ENCODE measurements around the gene SLC10A6. TPM values are rescaled to one million over a fixed set of nuclear protein-coding genes. Genes with fewer than 3 reads are reported as not detected.

SLC10A6 gene
- polyA plus RNA-seq, 2 of the 4 experiments (the other 2 are of a cell fraction): not detected

DNA sequence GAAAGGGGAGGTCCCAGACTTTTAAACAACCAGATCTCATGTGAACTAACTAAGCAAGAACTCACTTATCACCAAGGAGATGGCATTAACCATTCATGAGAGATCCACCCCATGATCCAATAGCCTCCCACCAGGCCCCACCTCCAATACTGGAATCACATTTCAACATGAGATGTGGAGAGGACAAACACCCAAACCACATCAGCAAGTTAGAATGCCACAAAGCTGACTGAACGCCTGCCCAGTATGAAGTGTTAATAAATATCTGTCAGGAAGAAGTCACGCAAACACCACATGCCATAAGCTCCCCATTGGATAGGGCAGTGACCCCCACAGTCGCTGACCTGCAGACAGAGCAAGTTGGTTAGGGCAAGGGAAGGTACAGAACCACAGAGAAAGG lies 14.3 kb downstream of the SLC10A6 start:
- no peak for FAIRE-seq
- no peak for ATAC-seq
- DNase-seq (ENCODE audit: low read depth in 1 of 2, low spot score in 1 of 2): no peak
- no peak overlapping the region for H3K27ac ChIP-seq
- TF ChIP-seq ESRRA (IDR thresholded peaks at IDR 0.05; ENCODE audit: borderline replicate concordance, low read length) (no peak), RNF2 (IDR thresholded peaks at IDR 0.05; ENCODE audit: borderline replicate concordance, low read depth) (no peak), PHF8 (IDR thresholded peaks at IDR 0.05; ENCODE audit: borderline replicate concordance, low read depth) (no peak), KDM5A (IDR thresholded peaks at IDR 0.05) (no peak), JUNB (IDR thresholded peaks at IDR 0.05) (no peak), MAFK (IDR thresholded peaks at IDR 0.05; ENCODE audit: partially characterized antibody) (no peak), SREBF2 (IDR thresholded peaks at IDR 0.05) (no peak), FOSL2 (IDR thresholded peaks at IDR 0.05) (no peak), FOSL2 (CRISPR knock-in tag; IDR thresholded peaks at IDR 0.05) (no peak), SMC3 (IDR thresholded peaks at IDR 0.05) (no peak), KDM1A (IDR thresholded peaks at IDR 0.05; ENCODE audit: low read depth) (no peak), EHMT2 (IDR thresholded peaks at IDR 0.05; ENCODE audit: low read depth) (no peak), FOSB (CRISPR knock-in tag; IDR thresholded peaks at IDR 0.05) (no peak), RFX5 (IDR thresholded peaks at IDR 0.05) (no peak), HOXB13 (CRISPR knock-in tag; IDR thresholded peaks at IDR 0.05; ENCODE audit: low read depth) (no peak)
- TF ChIP-seq, protein P1, sequence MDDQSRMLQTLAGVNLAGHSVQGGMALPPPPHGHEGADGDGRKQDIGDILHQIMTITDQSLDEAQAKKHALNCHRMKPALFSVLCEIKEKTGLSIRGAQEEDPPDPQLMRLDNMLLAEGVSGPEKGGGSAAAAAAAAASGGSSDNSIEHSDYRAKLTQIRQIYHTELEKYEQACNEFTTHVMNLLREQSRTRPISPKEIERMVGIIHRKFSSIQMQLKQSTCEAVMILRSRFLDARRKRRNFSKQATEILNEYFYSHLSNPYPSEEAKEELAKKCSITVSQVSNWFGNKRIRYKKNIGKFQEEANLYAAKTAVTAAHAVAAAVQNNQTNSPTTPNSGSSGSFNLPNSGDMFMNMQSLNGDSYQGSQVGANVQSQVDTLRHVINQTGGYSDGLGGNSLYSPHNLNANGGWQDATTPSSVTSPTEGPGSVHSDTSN (IDR thresholded peaks at IDR 0.05): no peak
- WGBS (ENCODE audit: missing lambda C conversion rate): 70% methylated on average over 3 of the region's 3 CpGs
- ChIA-PET POLR2A (no interaction called here), CTCF (no interaction called here)
- peaks cover 3% of the 10 kb centered on the region; the same call in 1 of the 3 replicates for H3K9me3 ChIP-seq
- H3K4me3 ChIP-seq: no peak overlapping the region
- H3K4me2 ChIP-seq: no peak overlapping the region
- peaks cover 10% of the 10 kb centered on the region; the same call in 2 of the 3 replicates for H3K4me1 ChIP-seq

- TF ChIP-seq RAD21 (conservative IDR thresholded peaks at IDR 0.05 in 1 of 2, IDR thresholded peaks at IDR 0.05 in 1 of 2): no peak
- ATAC-seq (no peak), DNase-seq (ENCODE audit: low read depth in 1 of 2, low spot score in 1 of 2) (no peak), FAIRE-seq (no peak)
- 100% methylated on average over 1 of the region's 1 CpG for WGBS (ENCODE audit: missing lambda C conversion rate)
- peaks cover 6% of the 10 kb centered on the region; the same call in 2 of the 3 replicates for H3K9me3 ChIP-seq
- H3K4me1 ChIP-seq: peaks cover 10% of the 10 kb centered on the region; the same call in 2 of the 3 replicates
- H3K4me3 ChIP-seq: no peak overlapping the region
- CTCF ChIA-PET: interaction anchor here (0.6 kb wide), 1 partner anchor 25 kb away, joined by 3 read pairs; no protein-coding TSS in a partner anchor
- POLR2A ChIA-PET: no interaction called here
- H3K4me2 ChIP-seq: no peak overlapping the region
- H3K27ac ChIP-seq: no peak overlapping the region
These were observed 15.6 kb downstream of the SLC10A6 start for GRCh38 chr4:86833615-86834014.

- peak; percentile 43 to 59; a peak in 4 of 6 replicates for ATAC-seq
- CTCF ChIA-PET: no interaction called here
- no peak overlapping the region for H3K4me3 ChIP-seq
- POLR2A ChIA-PET: interaction anchor here (1.4 kb wide), 1 partner anchor 237 kb away, joined by 6 read pairs; the partner anchor contains the start of gene PTPN13
- WGBS (ENCODE audit: missing lambda C conversion rate): 50% methylated on average over 5 of the region's 5 CpGs
- H3K9me3 ChIP-seq: peaks cover 6% of the 10 kb centered on the region; the same call in 2 of the 3 replicates
- H3K4me2 ChIP-seq: peak overlapping the region; percentile 49; the same call in 2 of the 3 replicates
- H3K27ac ChIP-seq: no peak overlapping the region
- FAIRE-seq: no peak
- peak; percentile 6 to 46 for DNase-seq (ENCODE audit: low read depth in 1 of 2, low spot score in 1 of 2)
- H3K4me1 ChIP-seq: peaks cover 10% of the 10 kb centered on the region; the same call in 2 of the 3 replicates
- TF ChIP-seq NR3C1 (IDR thresholded peaks at IDR 0.05): no peak
These were observed 17.7 kb downstream of the SLC10A6 start for GRCh38 chr4:86831262-86832130.

- 53% methylated on average over 3 of the region's 3 CpGs for WGBS (ENCODE audit: missing lambda C conversion rate)
- no peak for ATAC-seq
- CTCF ChIA-PET: no interaction called here
- TF ChIP-seq CHD4 (IDR thresholded peaks at IDR 0.05; ENCODE audit: borderline replicate concordance) (no peak), RCOR1 (IDR thresholded peaks at IDR 0.05; ENCODE audit: low read depth, low read length) (no peak), HOXB5 (CRISPR knock-in tag; IDR thresholded peaks at IDR 0.05) (no peak), FOXS1 (CRISPR knock-in tag; IDR thresholded peaks at IDR 0.05) (no peak), HOXA7 (CRISPR knock-in tag; IDR thresholded peaks at IDR 0.05) (no peak), RNF2 (IDR thresholded peaks at IDR 0.05; ENCODE audit: borderline replicate concordance, low read depth) (no peak), EHF (CRISPR knock-in tag; IDR thresholded peaks at IDR 0.05) (no peak), BHLHE40 (IDR thresholded peaks at IDR 0.05; ENCODE audit: low read depth, low read length) (no peak), FOSB (CRISPR knock-in tag; IDR thresholded peaks at IDR 0.05) (no peak), ELK1 (IDR thresholded peaks at IDR 0.05; ENCODE audit: low read depth, low read length) (no peak), MAX (IDR thresholded peaks at IDR 0.05) (no peak), NPAS2 (CRISPR knock-in tag; IDR thresholded peaks at IDR 0.05; ENCODE audit: borderline replicate concordance) (no peak), MAZ (IDR thresholded peaks at IDR 0.05; ENCODE audit: borderline replicate concordance, low read depth, low read length) (no peak), ZSCAN20 (CRISPR knock-in tag; IDR thresholded peaks at IDR 0.05) (no peak), NFE2L2 (conservative IDR thresholded peaks at IDR 0.05; ENCODE audit: low read length) (no peak)
These were observed 23.7 kb downstream of the SLC10A6 start for GRCh38 chr4:86825511-86825910.

More at GRCh38 chr4:86825511-86825910, 23.7 kb downstream of the SLC10A6 start:
- Histone ChIP-seq H3K9me3 (peaks cover 6% of the 10 kb centered on the region; the same call in 2 of the 3 replicates), H3K4me1 (no peaks in the 10 kb centered on the region), H3K4me3 (no peak overlapping the region), H3K4me2 (no peak overlapping the region), H3K27ac (no peak overlapping the region)
- DNase-seq (ENCODE audit: low read depth in 1 of 2, low spot score in 1 of 2) (no peak), FAIRE-seq (no peak)
- POLR2A ChIA-PET: no interaction called here
